NCI-H146 (cell line): ENCODE data around the gene CYFIP1.

Experiments
- DNase-seq: peaks from one replicate; lab custom pipeline; 2025; lab: John Stamatoyannopoulos, UW

Gene CYFIP1

DNA sequence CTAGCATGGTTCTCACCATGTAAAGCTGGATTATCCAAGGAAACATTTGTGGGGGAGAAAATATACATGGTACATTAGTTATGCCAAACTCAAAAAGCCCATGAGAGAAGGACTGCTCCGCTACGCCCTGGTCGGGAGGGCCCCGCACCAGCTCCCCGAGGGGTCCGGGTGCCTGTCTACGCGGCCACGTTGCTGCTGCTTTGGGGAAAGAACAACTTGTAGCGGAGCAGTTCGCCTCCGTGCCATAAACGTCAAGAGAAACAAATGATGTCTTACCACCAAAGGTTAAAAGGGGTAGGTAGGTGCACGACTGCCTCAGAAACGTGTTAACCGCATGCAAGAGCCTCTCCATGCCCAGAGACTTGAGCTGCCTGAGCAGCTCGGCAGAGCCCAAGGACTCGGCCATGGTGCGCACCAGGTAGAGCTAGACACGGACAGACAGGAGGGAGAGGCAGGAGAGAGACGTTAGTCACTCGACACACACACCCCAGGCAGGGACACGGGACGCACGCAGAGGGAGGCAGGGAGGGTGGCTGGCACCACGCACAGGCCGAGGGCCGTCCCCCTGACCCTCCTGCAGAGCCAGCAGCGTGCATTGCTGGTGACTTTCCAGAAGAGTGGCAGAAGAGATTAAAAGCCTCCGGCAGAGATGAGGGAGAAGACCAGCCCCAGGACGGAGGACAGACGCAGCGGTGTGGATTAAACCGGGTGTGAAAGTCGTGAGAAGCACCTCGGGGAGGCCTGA, 63.4 kb downstream of the CYFIP1 start:
- DNase-seq, result no peak

DNA sequence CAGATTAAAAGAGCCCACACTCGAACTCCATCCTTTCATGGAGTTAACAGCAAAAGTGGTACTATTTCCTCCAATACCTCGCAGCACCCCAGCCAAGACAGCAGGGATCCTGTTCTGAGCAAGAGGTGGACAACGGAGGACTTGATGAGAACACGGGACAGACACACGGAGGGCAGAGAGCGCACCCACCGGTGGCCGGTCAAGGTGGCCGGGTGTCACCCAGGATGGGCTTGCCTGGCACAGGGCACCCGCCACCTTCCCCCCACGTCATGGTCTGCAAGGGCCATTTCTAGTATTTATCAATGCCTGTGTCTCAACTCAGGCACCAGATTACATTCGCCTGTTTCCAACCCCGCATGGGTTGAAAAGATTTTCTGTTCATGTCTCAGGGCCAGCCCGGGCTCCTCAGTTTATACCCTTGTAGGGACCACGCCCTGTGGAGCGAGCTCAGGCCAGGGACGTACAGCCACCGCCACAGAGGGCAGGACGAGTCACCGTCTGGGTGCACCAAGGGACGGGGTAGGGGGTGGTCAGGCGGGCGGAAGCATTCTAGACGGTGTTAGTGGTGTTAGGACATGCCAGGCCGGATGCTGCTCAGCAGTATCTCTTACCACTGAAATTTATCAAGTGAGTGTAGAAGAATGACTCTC, 64.2 kb downstream of the CYFIP1 start:
- no peak for DNase-seq

DNA sequence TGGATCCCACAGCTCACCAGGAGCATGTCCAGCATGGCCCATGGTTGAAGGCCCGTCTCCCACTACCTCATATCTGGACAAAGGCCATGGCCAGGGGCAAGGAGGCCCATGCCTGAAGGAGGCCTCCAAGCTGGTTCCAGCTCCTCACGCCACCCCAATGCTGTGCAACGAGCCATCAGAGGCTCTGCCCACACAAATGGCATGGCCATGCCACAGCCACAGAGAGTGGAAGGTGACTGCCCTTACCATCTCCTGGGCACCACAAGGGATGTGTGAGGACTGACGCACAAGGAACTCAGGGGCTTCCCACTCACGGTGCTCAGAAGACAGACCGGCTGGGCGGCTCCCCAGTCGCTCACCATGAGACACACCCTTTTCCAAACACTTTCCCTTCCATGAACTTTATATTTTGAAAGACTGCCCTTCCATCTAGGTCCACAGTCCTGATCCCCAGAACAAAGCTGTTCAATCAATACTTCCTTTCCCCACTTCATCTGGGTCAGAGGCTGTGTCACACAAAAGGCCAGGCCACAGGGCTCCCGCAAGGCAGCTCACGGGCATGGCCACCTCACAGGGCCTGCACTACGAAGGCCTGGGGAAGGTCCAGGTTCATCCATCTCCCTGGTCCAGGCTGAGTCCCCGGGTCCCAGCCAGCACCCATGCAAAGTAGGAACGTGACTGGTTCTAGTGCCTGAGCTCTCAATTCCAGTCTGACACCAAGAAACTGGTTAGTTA, 66.4 kb downstream of the CYFIP1 start:
- DNase-seq, result no peak

DNA sequence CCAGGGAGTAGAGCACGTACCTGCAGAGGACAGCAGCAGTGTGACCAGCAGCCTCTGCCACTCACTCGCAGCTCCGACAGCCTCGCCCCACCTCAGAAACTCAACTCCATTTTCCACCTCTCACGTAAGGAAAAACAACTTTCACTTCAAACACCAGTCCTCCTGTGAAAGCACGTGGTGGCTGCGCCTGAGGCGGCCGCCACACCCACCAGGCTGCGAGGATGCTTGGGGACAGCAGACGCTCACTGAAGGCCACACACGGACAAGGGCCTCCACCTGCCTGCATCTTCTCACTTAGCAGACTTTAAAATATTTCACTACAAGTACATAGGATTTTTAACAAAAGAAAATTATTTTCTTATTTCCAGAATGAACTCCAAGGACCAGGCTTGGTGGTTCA, 67.9 kb downstream of the CYFIP1 start:
- no peak for DNase-seq

DNA sequence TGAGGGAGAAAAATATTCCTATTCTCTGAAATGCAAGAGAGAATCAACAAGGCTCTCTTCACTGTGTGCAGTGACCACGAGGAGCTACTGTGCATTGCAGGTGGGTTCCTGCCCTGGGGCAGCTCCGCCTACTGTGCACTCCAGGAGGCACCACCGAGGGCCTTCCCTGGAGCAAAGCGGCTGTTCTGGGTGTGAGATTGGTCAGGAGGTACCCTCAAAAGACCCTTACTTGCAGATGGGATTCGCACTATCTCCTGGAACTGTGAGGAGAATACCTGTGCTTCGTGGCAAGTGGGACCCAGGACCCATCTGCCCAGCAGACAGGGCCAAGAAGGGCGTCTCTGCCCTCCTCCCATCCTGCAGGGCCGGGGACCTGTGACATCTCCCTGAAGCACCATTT, 68.9 kb downstream of the CYFIP1 start:
- no peak for DNase-seq

DNA sequence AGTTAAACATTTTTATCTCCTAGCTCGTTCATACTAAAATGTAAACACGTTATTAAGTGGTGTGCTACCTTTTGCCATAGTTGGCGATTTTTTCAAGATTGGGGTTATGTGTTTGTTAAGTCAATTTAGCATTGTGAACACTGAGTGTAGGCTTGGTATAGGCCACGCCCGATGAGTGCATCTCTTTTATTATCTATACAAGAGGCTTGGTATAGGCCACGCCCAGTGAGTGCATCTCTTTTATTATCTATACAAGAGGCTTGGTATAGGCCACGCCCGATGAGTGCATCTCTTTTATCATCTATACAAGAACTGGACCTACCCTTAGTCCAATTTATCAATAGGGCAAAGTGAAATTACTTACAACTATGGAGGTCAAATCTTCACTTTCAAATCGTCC, 71.3 kb downstream of the CYFIP1 start:
- DNase-seq, result no peak

DNA sequence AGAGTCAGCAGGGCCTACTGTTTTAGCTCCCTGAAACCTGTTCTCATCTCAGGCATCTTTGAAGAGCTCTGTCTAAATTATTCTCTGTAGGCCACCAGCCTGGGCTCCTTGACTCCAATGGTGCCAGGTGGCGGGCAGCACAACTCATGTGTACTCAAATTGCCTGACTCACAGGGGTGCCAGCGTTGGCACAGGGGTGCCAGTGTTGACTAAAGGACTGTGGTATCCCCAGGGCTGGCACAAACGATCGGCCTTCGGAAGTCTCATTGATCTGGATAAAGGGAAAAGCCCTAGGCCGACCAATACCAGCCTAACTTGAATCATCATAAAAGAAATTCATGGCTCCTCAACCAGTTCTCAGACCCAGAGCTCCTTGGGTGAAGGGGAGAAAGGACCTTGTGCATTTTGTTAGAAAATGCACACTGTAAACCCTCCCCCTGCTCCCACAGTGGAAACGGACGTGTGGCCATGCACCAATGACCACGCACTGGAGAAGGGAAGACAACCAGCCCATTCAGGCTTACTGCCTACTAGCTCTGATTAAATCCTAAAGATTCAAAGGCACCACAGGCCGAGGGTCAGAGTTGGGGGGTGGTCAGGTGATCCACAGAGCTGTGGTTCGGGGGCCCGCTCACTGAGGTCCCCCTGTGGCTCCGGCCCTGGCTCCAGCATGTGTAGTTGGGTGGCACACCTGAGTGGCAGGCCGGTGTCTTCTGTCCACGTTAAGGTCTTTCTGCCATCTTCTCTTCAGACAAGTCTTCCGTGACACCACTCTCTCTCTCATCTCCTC, 72.8 kb downstream of the CYFIP1 start:
- DNase-seq, result no peak

DNA sequence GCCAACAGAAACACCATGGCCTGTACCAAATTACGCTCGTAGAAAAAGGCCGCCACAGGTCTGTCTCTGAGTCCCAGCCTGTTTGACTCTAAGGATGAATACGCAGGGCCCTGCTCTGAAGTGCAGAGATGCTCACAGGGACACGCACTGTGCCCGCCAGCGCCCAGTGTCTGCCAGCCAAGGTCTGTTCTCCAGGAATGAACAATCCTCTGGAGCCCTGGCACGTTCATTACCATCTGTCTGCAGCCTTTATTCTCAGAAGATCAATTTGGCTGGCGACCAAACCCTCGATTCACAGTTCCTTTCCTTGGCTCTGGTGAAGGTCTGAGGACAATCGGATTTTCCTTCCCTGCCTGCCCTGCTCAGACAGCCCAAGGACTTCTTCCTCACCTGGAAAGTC, 75.4 kb downstream of the CYFIP1 start:
- DNase-seq, result no peak

DNA sequence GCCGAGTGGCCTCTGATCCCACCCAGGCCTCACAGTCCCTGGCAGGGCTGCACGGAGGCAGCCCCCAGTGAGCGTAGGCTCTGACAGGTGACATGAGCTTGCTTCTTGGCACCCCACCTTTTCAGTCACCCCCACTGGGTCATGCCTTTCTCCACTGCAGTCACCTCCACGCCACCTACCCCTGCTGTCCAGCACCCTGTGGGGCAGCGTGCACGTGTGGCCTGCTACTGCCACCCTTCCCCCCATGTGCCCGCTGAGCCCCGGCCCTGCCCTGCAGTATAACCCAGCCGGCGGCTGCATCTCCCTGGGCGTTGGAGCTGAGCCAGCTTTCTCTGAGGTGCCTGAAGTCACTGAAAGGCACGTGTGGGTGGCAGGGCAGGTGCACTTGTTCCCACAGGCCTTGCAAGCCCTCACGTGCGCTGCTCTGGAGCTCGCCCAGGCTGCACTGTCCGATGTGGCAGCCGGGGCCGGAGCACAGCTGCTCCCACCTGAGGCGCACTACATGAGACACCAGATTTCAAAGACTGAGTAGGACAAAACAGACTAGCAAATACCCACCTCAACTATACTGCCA, 76.1 kb downstream of the CYFIP1 start:
- peak; percentile 44 for DNase-seq

DNA sequence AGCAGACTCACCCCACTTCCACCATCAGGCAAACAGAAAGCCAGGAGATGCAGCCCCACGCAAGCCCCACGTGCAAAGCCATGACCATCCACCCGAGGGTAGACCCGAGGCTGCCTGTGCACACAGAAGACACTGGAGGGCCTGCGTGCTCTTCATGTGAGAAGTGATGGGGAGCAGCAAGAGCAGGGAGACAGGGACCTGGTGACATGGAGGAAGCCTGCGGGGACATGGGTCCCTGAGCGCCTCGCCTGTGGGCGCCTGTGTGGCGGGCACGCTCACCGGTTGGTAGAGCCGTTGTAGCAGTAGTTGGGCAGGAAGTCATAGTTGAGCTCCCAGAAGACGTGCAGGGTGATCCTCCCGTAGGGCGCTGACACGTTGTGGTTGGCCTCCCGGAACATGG, 76.7 kb downstream of the CYFIP1 start:
- no peak for DNase-seq

DNA sequence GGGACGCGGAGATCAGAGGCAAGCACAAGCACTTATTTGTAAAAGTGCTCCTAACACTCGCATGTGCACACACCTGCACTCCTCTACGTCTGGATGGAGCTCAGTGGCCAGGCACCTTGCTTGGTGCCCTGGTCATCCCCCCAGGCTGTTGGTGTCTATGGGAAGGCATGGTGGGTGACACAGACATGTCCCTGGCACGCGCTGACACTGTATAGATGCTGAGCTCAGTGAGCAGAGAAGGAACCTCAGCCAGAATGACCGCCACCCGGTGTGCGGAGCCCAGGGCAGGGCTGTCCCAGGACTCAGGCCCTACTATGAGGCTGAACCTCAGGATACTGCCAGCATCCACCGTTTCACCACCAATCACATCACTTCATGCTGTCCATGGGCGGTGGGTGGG, 77.2 kb downstream of the CYFIP1 start:
- no peak for DNase-seq

DNA sequence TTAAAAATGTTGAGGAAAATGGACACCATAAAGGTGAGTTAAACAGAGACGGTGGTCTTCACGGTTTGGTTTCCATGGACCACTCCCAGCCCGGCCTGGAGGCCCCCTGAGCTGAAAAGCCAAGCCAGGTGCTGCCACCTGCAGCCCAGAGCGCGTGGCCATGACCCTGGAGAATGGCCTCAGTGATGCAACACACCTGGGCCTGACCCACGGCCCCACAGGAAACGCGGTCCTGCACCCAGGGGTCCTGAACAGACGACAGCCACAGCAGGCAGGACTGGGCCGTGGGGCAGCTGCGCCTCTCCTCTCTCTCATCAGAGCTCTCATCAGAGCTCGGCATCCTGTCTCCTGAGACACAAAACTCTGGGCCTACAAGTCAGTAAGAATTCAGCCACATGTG, 77.6 kb downstream of the CYFIP1 start:
- no peak for DNase-seq

DNA sequence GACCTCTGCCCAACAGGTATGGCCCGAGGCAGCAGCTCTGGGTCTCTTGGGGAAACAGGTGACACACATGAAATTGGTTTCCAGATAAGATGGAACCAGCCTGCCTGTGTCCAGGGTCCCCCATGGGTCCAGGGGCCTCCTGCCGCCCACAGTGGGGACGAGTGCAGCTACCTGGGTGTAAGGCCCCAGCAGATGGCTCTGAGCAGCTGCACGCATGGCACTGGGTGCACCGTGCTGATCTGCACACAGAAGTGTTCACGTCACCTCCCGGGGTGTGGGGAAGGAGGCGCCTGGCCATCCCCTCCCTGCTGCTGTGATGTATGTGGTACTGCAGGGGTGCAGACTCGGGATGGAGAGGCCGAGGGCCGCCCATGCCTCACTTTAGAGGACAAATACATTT, 78.1 kb downstream of the CYFIP1 start:
- no peak for DNase-seq

DNA sequence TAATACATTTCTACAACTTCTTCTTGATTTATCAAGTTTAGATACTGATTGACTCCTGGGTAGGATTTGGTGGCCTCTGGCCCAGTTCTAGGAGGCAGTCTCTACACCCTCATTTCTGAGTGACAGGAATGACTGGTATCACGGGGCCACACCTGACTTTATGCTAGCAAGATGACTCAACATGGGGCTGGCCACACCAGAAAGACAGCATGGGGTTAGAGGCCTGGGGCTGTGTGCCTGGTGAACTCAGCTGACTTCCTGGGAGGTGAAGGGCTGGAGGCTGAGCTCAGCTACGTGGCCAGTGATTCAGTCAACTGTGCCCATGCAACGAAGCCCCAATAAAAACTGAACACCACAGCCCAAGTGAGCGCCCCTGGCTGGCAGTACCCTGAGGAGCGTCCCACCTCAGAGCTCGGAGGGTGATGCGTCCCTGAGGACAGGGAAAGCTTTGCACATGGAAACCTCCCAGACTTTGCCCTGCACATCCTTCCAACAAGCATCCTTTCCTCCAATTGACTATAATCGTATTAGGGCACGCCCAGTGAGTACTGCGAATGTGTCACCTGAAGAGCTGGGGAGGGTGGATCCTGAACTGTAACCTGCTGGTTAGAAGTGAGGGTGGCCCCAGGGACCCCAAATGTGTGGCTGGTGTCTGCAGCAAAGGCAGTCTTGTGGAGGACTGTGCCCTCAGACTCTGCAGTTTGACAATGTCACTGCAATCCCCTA, 84.5 kb downstream of the CYFIP1 start:
- no peak for DNase-seq

DNA sequence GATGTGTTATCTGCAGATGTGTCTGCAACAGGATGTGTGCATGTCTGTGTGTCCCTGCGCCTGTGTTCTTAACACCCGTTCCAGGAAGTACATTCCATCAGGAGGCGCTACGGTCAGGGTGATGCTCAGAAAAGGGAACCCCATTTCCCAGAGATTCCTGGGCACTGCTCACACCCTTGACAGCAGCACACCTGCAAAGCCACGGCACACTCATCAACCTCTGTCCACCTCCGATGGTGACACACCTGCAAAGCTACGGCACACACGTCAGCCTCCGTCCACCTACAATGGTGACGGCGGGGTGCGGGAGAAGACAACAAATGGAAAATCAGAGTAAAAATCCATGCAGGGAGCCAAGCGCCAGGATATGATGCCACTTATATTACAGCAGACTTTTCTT, 86.3 kb downstream of the CYFIP1 start:
- no peak for DNase-seq

DNA sequence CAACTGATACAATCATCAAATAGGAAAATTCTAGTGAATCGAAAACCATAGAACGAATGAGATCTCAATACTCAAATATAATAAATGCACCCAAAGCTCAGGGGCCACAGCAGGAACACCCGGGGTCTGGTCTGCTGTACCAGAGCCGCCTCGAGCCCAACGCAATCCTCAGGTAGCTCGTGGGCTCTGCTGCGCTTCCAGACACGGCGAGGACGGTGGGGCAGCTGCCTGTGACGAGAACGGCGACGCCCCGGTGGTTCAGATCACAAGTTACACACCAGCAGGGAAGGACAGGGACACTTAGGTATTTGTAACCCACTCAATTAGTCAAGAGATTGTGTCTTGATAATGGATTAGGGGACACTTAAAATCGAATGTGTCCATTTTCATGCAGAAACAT, 87.1 kb downstream of the CYFIP1 start:
- DNase-seq, result no peak

DNA sequence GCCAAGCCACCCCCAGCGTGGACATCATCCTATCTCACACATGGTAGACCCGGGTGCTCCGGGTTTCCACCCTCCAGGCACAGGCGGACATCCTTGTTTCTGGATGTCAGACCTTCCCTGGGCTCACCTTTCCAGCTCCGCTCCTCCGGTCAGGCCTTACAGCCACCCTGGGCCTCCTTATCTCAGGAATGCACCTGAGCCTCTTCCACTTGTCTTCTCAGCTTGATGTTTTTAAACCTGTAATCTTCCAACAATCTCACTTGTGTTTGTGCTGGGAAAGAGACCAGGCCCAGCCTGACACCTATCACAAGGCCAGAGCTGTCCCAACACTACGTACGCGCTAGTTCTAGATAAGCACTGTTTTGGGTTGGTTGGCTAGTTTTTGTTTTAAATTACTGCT, 87.8 kb downstream of the CYFIP1 start:
- DNase-seq, result no peak

DNA sequence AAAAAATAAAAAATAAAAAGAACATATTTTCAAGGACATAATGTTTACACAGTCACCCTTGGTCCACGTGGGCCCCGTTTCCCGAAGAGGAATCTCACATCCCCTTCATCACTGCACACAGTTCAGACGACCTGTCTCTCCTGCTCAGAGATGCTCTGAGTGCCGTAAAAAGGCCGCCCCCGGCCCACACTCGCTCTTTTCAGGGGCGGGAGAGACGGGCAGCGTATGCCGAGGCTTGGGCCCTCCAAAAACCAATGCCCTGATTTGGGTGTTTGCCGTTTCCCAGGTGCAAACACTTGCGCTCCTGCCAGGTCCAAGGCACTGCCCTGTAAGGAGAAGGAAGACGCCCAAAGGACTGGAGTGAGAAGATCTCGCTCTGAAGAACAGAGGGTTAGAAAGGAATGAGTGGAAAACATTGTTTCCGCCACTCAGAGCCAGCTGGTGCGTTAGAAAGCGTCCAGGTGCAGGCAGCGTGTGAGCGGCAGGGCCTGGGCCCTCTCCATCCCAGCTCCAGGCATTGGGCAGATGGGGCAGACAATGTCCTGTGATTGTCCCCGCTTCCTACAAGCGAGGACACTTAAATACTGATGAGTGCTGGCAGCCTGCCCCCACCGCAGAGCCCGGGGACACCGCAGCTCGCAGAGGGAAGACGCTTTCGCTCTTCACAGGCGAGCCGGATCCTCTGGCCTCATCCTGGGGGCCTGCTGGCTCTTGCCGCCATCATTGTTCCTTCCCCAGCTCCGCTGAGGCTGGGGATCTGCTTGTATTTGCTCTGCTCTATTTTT, 88.5 kb downstream of the CYFIP1 start:
- DNase-seq, result no peak

DNA sequence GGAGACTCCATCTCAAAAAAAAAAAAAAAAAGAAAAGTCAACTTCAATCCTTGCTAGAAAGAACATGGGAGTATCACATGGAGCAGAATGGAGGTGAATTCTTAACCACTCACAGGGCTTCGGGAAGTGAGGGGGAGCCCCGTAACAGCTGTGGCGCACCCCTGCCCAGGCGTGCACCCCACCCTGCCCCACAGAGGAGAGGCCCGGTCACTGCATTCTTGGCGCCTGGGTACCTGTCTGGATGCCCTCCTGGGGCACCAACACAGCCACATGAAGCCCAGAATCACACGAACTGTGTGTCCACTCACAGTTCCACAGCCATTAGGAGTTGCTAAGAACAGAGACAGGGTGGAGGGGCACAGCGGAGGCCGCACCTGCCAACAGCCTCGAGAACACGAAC, 89.9 kb downstream of the CYFIP1 start:
- DNase-seq, result no peak

DNA sequence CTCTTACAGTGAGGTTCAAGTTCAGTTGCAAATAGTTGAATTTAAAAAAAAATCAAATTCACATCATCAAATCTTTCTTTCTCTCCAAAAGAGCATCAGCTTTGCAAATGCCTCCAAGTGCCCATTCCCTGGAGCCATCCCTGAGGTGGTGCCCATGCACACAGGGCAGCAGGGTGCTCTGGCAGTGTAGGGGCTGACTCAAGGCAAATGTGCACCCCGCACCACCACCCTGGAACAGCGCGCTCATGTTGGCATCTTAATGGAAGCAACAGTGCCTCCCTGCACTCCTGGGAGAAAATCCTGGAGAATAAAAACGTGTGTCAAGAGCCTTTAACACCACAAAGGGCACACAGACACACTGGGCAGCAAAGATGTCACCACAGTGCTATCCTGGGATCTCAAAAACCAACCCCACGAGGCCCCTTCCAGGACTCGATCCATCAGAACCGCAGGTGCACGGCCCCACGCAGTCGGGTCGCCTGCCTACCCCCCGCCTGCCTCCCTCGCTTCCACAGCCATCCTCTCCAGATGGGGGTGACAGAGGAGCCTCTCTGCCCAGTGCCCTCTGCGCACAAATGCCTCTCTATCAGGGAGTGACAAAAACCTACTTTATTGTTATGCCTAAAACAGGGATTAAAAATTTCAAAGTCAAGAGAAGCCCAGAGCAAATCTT, 90.9 kb downstream of the CYFIP1 start:
- DNase-seq, result no peak
